ENCODE results near the gene NEDD1.

GRCh38 chr12:96901175-96901574 lies 5.9 kb upstream of the NEDD1 start:
- no peak for TF ChIP-seq CTCF (IDR thresholded peaks at IDR 0.05; ENCODE audit: low read length)
- TF ChIP-seq EZH2phosphoT487 (IDR thresholded peaks at IDR 0.05; ENCODE audit: low read length) = no peak

Data from MM.1S (cell line).